ENCODE measurements around the gene SLC38A10. TPM values are rescaled to one million over a fixed set of nuclear protein-coding genes. Genes with fewer than 3 reads are reported as not detected.

The SLC38A10 gene
- total RNA-seq, 2 experiments from 2014 or later, result 56.0 to 147 TPM

- no peaks in the 10 kb centered on the region for H4K20me1 ChIP-seq (ENCODE audit: insufficient read depth, low read length)
- TF ChIP-seq EZH2phosphoT487 (IDR thresholded peaks at IDR 0.05; ENCODE audit: borderline replicate concordance, low read depth, low read length), result no peak
- TF ChIP-seq CTCF (conservative IDR thresholded peaks at IDR 0.05; ENCODE audit: low read length), result peak; percentile 29; the same call in 1 of the 2 replicates
- no peak overlapping the region for H3K4me2 ChIP-seq (ENCODE audit: low read length)
- BruUV-seq (replicated peaks), result no TSS peak
- H3K27ac ChIP-seq (ENCODE audit: low read depth, low read length, poor library complexity, severe bottlenecking), result no peak overlapping the region
- intact Hi-C loops (cut with micrococcal nuclease; ENCODE audit: unreplicated experiment), result no loop called here
- DNase-seq (ENCODE audit: low spot score), result no peak
- no peaks in the 10 kb centered on the region for H3K4me1 ChIP-seq (ENCODE audit: insufficient read depth, low read length, poor library complexity, severe bottlenecking)
- no peaks in the 10 kb centered on the region for H3K79me2 ChIP-seq (ENCODE audit: insufficient read depth, low read depth, low read length)
- no peaks in the 10 kb centered on the region for H3K9me3 ChIP-seq (ENCODE audit: low read length)
- no peaks in the 10 kb centered on the region for H3K36me3 ChIP-seq (ENCODE audit: insufficient read depth, low read length)
- no peaks in the 10 kb centered on the region for H3K9me2 ChIP-seq (ENCODE audit: insufficient read depth, low read length)
- POLR2A ChIA-PET, result interaction anchor here (0.7 kb wide), 1 partner anchor 115 kb away, joined by 4 read pairs; no protein-coding TSS in a partner anchor
- H2AFZ ChIP-seq (ENCODE audit: low read length), result no peak overlapping the region
- CTCF ChIA-PET (ENCODE audit: unreplicated experiment), result no interaction called here
- no peak overlapping the region for H3K4me3 ChIP-seq (ENCODE audit: low read depth, low read length, poor library complexity, severe bottlenecking)
Measured at GRCh38 chr17:81338274-81339190, 43.4 kb upstream of the SLC38A10 start.

DNA sequence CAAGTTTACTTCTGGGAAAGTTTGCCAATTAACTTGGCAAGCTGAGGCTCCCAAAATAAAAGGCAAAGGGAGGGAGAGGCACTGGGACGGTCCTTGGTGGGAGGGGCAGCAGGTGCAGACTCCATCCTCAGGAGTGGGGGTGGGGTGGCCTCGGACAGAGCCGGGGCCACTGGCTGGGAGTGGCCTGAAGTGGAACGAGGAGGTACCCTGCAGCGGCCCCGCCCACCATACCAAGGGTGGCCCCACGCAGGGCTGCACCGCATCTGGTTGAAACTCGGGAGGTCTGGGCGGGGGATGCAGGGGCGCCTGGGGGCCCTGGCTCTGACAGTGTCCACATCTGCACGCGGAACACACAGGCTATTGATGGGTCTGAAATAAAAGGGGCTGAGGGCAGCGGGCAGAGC is 42.4 kb upstream of the SLC38A10 start:
- Histone ChIP-seq H3K4me2 (ENCODE audit: low read length) (no peak overlapping the region), H3K27ac (ENCODE audit: low read depth, low read length, poor library complexity, severe bottlenecking) (no peak overlapping the region), H2AFZ (ENCODE audit: low read length) (no peak overlapping the region), H3K79me2 (ENCODE audit: insufficient read depth, low read depth, low read length) (no peaks in the 10 kb centered on the region), H3K4me1 (ENCODE audit: insufficient read depth, low read length, poor library complexity, severe bottlenecking) (no peaks in the 10 kb centered on the region), H3K9me2 (ENCODE audit: insufficient read depth, low read length) (no peaks in the 10 kb centered on the region), H4K20me1 (ENCODE audit: insufficient read depth, low read length) (no peaks in the 10 kb centered on the region), H3K36me3 (ENCODE audit: insufficient read depth, low read length) (no peaks in the 10 kb centered on the region), H3K9me3 (ENCODE audit: low read length) (no peaks in the 10 kb centered on the region), H3K4me3 (ENCODE audit: low read depth, low read length, poor library complexity, severe bottlenecking) (no peak overlapping the region)
- intact Hi-C loops (cut with micrococcal nuclease; ENCODE audit: unreplicated experiment), result no loop called here
- TF ChIP-seq CTCF (conservative IDR thresholded peaks at IDR 0.05; ENCODE audit: low read length), result no peak
- no peak for TF ChIP-seq EZH2phosphoT487 (IDR thresholded peaks at IDR 0.05; ENCODE audit: borderline replicate concordance, low read depth, low read length)
- no peak for DNase-seq (ENCODE audit: low spot score)
- ChIA-PET POLR2A (no interaction called here), CTCF (ENCODE audit: unreplicated experiment) (no interaction called here)
- BruUV-seq (replicated peaks), result no TSS peak

GRCh38 chr17:81336930-81337325 is 41.8 kb upstream of the SLC38A10 start:
- Histone ChIP-seq H3K4me3 (ENCODE audit: low read depth, low read length, poor library complexity, severe bottlenecking) (no peak overlapping the region), H3K27ac (ENCODE audit: low read depth, low read length, poor library complexity, severe bottlenecking) (no peak overlapping the region), H3K36me3 (ENCODE audit: insufficient read depth, low read length) (no peaks in the 10 kb centered on the region), H4K20me1 (ENCODE audit: insufficient read depth, low read length) (no peaks in the 10 kb centered on the region), H3K79me2 (ENCODE audit: insufficient read depth, low read depth, low read length) (no peaks in the 10 kb centered on the region), H2AFZ (ENCODE audit: low read length) (no peak overlapping the region), H3K9me2 (ENCODE audit: insufficient read depth, low read length) (no peaks in the 10 kb centered on the region), H3K4me1 (ENCODE audit: insufficient read depth, low read length, poor library complexity, severe bottlenecking) (no peaks in the 10 kb centered on the region), H3K4me2 (ENCODE audit: low read length) (no peak overlapping the region), H3K9me3 (ENCODE audit: low read length) (no peaks in the 10 kb centered on the region)
- ChIA-PET POLR2A (interaction anchor here (0.7 kb wide), 1 partner anchor 56 kb away, joined by 3 read pairs; no protein-coding TSS in a partner anchor), CTCF (ENCODE audit: unreplicated experiment) (no interaction called here)
- intact Hi-C loops (cut with micrococcal nuclease; ENCODE audit: unreplicated experiment), result no loop called here
- TF ChIP-seq EZH2phosphoT487 (IDR thresholded peaks at IDR 0.05; ENCODE audit: borderline replicate concordance, low read depth, low read length) (no peak), CTCF (conservative IDR thresholded peaks at IDR 0.05; ENCODE audit: low read length) (no peak)
- BruUV-seq (replicated peaks), result no TSS peak
- DNase-seq (ENCODE audit: low spot score), result no peak

Measured in OCI-LY7 (cell line).